Heart left ventricle (tissue), 13 donors: ENCODE data around the gene PRDM5.

Experiments
- POLR2A ChIP-seq, 2 donors: fragments of 450-650 bp; IDR thresholded peaks; one replicate each; pipeline ENCODE4 v1.6.1; 2017; ENCODE audit warnings: antibody characterized with exemption in 2 of 2, mild to moderate bottlenecking in 2 of 2, moderate library complexity in 2 of 2
- TF ChIP-seq, protein P1 (sequence below), 12 donors: fragments of 200-600 bp; sonication (generic) in 4 of 12; IDR thresholded peaks; one replicate each; pipeline versions ENCODE4 v1.5.0 to v1.8.0; 2018 to 2022; ENCODE audit warnings: antibody characterized with exemption in 12 of 12, mild to moderate bottlenecking in 5 of 12
- donor health status: ischemic (EF 13 %, LVEDD 7.1; RV severe dilation, severe dysfunction).
- donor health status: DM: no; HTN: yes; CAD: no.
- donor health status: DM: no; HTN: no; CAD: no.
- donor health status: ischemic (EF 25% LVEDD 6.9; RV normal size, moderate dysfunction).
- donor health status: ischemic (EF 25% LVEDD 5.7; RV mildly dilated, moderate dysfunction).
- donor health status: ischemic (EF 35%, LVEDD 5.7; RV mildly dilated, moderate dysfunction).
- donor health status: nonischemic (EF 11% LVEDD 7.7; RV severe dilation, severe dysfunction).
- donor health status: DM: yes; HTN: yes; CAD: no.
- donor health status: PGD.
- donor health status: ischemic (EF 29% LVEDD 5.4; RV normal size, mild dysfunction).
- donor health status: nonischemic (EF 23%, LVEDD 6.1; RV moderate dilation, normal function).

GRCh38 chr4:120814886-120815285, 107.6 kb downstream of the PRDM5 start:
- TF ChIP-seq, protein P1, sequence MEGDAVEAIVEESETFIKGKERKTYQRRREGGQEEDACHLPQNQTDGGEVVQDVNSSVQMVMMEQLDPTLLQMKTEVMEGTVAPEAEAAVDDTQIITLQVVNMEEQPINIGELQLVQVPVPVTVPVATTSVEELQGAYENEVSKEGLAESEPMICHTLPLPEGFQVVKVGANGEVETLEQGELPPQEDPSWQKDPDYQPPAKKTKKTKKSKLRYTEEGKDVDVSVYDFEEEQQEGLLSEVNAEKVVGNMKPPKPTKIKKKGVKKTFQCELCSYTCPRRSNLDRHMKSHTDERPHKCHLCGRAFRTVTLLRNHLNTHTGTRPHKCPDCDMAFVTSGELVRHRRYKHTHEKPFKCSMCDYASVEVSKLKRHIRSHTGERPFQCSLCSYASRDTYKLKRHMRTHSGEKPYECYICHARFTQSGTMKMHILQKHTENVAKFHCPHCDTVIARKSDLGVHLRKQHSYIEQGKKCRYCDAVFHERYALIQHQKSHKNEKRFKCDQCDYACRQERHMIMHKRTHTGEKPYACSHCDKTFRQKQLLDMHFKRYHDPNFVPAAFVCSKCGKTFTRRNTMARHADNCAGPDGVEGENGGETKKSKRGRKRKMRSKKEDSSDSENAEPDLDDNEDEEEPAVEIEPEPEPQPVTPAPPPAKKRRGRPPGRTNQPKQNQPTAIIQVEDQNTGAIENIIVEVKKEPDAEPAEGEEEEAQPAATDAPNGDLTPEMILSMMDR (IDR thresholded peaks at IDR 0.05), result no peak
- TF ChIP-seq POLR2A (IDR thresholded peaks at IDR 0.05), result no peak
